Loucy (cell line): ENCODE measurements around the gene FANK1.
"Not testable (repeated sequence)": the region's sequence is repeated elsewhere in the genome, so short reads cannot be mapped to it uniquely, and the experiment has no call there.

Experiments used
- H2AFZ ChIP-seq: fragments of 200-600 bp; sonication (generic); 2 replicates; pipeline ENCODE4 v1.6.0; 2016; ENCODE audit warnings: antibody characterized with exemption, mild to moderate bottlenecking, low read length, moderate library complexity
- H3F3A ChIP-seq: fragments of 200-600 bp; 2 replicates; pipeline ENCODE4 v1.6.0; 2016; ENCODE audit warnings: antibody characterized with exemption, low read depth, mild to moderate bottlenecking
- H3K27me3 ChIP-seq: fragments of 200-600 bp; sonication (generic); 2 replicates; pipeline ENCODE4 v1.6.1; 2014; ENCODE audit warnings: low read length, mild to moderate bottlenecking; ENCODE audit not compliant: insufficient read depth, poor library complexity, severe bottlenecking
- H3K36me3 ChIP-seq: fragments of 200-600 bp; sonication (generic); 2 replicates; pipeline ENCODE4 v1.6.1; 2016; ENCODE audit warnings: low read length; ENCODE audit not compliant: insufficient read depth
- H3K4me1 ChIP-seq: fragments of 200-600 bp; sonication (generic); 2 replicates; pipeline ENCODE4 v1.5.1; 2014; ENCODE audit warnings: low read length, mild to moderate bottlenecking; ENCODE audit not compliant: insufficient read depth, poor library complexity, severe bottlenecking
- H3K4me2 ChIP-seq: fragments of 200-600 bp; sonication (generic); 2 replicates; pipeline ENCODE4 v1.6.0; 2014; ENCODE audit warnings: antibody characterized with exemption, low read length, low read depth, mild to moderate bottlenecking; ENCODE audit not compliant: poor library complexity, severe bottlenecking
- H3K4me3 ChIP-seq: fragments of 200-600 bp; sonication (generic); 2 replicates; pipeline ENCODE4 v1.5.1; 2014; ENCODE audit warnings: low read length, mild to moderate bottlenecking, mixed read lengths; ENCODE audit not compliant: poor library complexity, severe bottlenecking
- H3K79me2 ChIP-seq: fragments of 200-600 bp; sonication (generic); 2 replicates; pipeline ENCODE4 v1.6.1; 2014; ENCODE audit warnings: low read length; ENCODE audit not compliant: insufficient read depth
- H3K9ac ChIP-seq: fragments of 200-600 bp; sonication (generic); 2 replicates; pipeline ENCODE4 v1.6.0; 2014; ENCODE audit warnings: mild to moderate bottlenecking, low read depth, low read length, moderate library complexity; ENCODE audit not compliant: poor library complexity, severe bottlenecking
- H3K9me2 ChIP-seq: fragments of 200-600 bp; sonication (generic); replicated peaks from 2 replicates; pipeline ENCODE4 v1.6.1; 2016; ENCODE audit warnings: low read depth, low read length, mixed read lengths
- H3K9me3 ChIP-seq: fragments of 200-600 bp; sonication (generic); 2 replicates; pipeline ENCODE4 v1.6.1; 2014; ENCODE audit warnings: mild to moderate bottlenecking, antibody characterized with exemption, low read length, low read depth; ENCODE audit not compliant: insufficient read depth
- H4K20me1 ChIP-seq: fragments of 200-600 bp; sonication (generic); 2 replicates; pipeline ENCODE4 v1.6.0; 2014; ENCODE audit warnings: antibody characterized with exemption, low read length, mild to moderate bottlenecking; ENCODE audit not compliant: insufficient read depth, poor library complexity, severe bottlenecking

FANK1 gene

DNA sequence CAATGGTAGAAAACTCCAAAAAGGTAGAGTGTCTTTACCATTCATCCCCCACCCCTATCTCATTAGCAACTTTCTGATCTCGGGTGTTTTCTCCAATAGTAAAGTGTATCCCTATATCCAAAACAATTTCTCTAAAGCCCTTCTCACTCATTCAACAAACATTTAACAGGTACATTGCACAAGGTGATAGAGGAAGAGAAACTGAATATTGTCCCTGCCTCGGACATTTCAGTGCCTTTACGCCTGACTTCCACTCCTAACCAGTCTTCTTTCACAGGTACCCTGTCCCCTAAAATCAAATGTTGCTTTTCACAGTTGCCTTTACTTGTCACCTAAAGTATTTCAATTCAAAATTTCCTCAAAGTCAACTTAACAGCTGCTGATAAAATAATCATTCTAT is 2.2 kb upstream of the FANK1 start:
- not testable (repeated sequence) for H3F3A ChIP-seq, H3K9me2 ChIP-seq, H4K20me1 ChIP-seq, H3K4me1 ChIP-seq, H3K4me2 ChIP-seq, H3K9me3 ChIP-seq, H3K79me2 ChIP-seq, H2AFZ ChIP-seq, H3K36me3 ChIP-seq, H3K27me3 ChIP-seq, H3K9ac ChIP-seq, H3K4me3 ChIP-seq

DNA sequence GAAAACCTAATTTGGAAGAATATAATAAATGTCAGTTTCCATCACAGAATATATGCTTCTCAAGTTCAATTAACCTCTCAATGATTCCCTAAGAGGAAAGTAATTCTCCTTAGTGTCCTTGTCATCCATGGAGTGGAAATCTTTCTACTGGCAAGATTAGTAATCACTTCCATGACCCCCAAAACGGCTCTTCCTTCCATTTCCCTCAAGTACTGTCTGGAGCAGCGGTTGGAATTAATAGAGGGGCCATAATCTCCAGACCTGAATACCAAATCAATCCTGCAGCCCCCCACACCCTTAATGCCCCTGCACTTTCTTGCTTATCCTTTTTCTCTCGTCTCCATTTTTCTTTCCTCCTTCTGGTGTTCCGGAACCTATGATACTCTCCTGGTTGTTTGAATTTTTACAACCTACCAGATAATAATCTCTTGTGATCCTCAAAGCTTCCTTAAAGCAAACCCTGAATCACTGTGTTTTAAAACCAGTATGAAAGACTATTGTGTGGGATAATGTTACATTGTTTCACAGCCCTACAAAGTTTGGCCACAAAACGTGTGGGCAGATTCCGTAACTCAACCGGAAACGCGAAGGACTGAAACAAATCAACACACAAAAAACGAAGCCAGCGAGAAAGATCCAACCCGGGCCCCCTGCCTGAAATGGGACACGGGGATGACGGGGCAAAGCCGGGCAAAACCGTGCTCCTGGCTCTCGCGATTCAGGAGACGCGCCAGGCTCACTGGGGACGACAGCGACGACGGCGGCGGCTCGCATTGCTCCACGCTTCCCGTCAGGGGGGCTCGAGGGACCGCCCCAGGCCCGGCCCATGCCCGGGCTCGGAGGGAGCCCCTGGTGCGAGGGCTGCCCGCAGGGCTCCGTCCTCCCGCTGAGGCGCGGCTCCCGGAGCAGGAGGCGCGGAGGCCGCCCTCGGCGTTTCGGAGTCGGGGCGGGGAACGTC is 955 bp upstream of the FANK1 start:
- not testable (repeated sequence) for H3K4me2 ChIP-seq, H3K9me3 ChIP-seq, H4K20me1 ChIP-seq, H3K4me3 ChIP-seq, H2AFZ ChIP-seq, H3F3A ChIP-seq, H3K36me3 ChIP-seq, H3K79me2 ChIP-seq, H3K27me3 ChIP-seq, H3K9me2 ChIP-seq, H3K9ac ChIP-seq, H3K4me1 ChIP-seq

DNA sequence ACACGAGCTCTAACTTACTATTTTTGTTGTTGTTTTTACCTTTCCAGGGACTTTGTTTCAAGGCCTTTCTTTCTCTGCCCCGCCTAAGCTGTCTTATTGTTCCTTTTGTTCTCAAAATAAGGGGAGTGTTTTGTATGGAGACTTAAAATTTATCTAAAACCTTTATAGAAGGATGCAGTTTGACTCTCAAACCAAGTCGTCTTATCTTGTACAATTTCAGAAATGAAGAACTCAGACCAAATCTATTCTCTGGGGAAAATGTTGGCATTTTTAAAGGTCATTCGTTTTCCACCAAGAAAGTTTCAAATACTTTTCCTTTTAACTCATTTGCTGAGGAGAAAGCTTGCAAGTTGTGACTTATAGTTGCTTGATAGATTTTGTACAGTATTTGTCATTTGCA is 953 bp downstream of the FANK1 start:
- H3K4me3 ChIP-seq, H3K9me3 ChIP-seq, H3F3A ChIP-seq, H3K36me3 ChIP-seq, H3K27me3 ChIP-seq, H4K20me1 ChIP-seq, H2AFZ ChIP-seq, H3K9me2 ChIP-seq, H3K9ac ChIP-seq, H3K79me2 ChIP-seq, H3K4me2 ChIP-seq, H3K4me1 ChIP-seq: not testable (repeated sequence)

DNA sequence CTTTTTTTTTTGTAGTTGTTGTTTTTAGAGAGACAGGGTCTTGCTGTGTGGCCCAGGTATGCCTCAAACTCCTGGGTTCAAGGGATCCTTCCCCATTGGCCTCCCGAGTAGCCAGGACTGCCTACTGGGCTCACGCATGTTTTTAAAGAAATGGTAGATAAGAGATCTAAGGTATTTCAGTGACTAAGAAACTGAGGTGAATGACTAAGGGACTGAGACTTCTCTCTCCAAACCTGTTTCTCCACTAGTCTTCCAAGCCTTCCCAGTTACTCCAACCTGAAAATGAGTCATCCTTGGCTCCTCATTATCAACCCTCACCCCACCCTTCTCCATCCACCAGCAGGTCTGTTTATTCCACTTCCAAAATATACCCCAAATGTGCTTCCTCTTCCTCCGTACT is 4.6 kb downstream of the FANK1 start:
- not testable (repeated sequence) for H3K4me1 ChIP-seq, H3K27me3 ChIP-seq, H3F3A ChIP-seq, H3K4me2 ChIP-seq, H4K20me1 ChIP-seq, H3K79me2 ChIP-seq, H3K36me3 ChIP-seq, H3K9ac ChIP-seq, H3K9me3 ChIP-seq, H2AFZ ChIP-seq, H3K4me3 ChIP-seq, H3K9me2 ChIP-seq

DNA sequence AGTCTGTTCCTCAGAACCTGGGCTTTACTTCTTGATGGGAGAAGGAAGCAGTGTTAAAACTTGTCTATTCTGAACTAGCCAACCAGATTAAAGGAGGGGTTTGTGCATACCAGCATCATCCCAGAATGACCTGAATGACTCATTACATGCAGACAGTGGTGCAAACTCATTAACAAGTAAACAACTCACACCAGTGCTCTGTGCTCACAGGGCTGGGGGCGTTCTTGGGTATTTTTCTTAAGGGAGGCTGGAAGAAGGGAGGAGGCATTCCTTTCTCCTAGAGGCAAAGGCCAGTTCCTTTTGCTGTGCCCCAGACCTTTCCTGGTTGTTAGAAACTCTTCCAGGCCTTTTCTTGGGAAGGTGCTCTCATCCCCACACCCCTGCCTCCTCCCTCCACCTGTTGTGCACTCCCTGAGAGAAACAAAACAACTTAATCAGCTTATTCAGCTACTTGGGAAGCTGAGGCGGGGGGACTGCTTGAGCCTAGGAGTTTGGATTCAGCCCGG is 6.8 kb downstream of the FANK1 start:
- not testable (repeated sequence) for H3F3A ChIP-seq, H2AFZ ChIP-seq, H3K79me2 ChIP-seq, H4K20me1 ChIP-seq, H3K9me3 ChIP-seq, H3K4me2 ChIP-seq, H3K9ac ChIP-seq, H3K27me3 ChIP-seq, H3K36me3 ChIP-seq, H3K9me2 ChIP-seq, H3K4me1 ChIP-seq, H3K4me3 ChIP-seq

DNA sequence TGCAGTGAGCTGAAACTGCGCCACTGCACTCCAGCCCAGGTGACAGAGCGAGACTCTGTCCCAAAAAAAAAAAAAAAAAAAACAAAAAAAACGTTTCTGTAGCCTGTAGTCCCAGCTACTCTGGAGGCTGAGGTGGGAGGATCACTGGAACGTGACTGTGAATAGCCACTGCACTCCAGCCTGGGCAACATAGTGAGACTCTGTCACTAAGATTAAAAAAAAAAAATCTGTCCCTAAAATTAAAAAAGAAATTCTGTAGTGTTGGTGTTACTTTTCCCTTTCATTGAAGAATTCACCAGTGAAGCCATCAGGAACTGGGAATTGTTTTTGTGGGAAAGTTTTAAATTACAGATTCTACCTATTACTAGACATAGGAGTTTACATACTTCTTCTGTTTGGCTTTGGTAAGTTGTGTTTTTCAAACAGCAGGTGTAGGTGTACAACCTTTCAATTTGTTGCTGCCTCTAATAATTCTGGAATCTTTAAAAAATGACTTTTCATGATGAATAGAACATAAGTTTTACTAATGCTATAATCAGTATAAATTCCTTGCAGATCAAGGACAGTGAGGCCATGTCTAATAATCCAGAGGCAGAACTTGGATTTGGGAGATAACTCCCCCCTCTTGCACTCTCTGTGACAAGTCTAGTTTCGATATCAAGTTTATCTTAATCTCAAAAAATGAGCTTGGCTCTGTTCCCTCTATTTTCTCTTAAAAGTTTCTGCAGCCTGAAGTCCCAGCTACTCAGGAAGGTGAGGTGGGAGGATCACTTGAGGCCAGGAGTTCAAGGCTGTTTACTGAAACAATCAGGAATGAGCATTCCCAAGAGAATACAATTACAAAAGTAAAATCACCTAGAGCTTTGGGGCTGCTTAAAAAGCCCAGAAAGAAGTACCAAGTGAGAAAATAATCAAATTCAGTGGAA is 9.0 kb downstream of the FANK1 start:
- not testable (repeated sequence) for H3K27me3 ChIP-seq, H4K20me1 ChIP-seq, H3K4me1 ChIP-seq, H3K9me3 ChIP-seq, H3K36me3 ChIP-seq, H3F3A ChIP-seq, H3K9ac ChIP-seq, H3K79me2 ChIP-seq, H2AFZ ChIP-seq, H3K4me2 ChIP-seq, H3K4me3 ChIP-seq, H3K9me2 ChIP-seq

DNA sequence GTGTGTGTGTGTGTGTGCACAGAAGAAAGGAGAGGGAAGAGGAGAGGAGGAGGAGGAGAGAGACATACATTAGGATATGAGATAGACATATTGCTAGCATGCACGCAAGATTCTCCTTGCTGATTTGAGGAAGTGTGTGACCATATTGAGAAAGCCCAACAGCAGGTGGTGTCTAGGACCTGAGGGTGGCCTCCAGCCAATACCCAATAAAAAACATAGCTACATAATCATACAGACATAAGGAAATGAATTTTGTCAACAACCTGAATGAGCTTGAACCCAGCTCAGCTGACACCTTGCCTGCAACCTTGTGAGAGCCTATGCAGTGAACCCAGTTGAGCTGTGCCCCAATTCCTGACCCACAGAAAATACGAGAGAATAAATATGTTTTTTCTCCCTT is 11.2 kb downstream of the FANK1 start:
- not testable (repeated sequence) for H3K27me3 ChIP-seq, H3K9me3 ChIP-seq, H4K20me1 ChIP-seq, H3K4me2 ChIP-seq, H2AFZ ChIP-seq, H3K79me2 ChIP-seq, H3F3A ChIP-seq, H3K9me2 ChIP-seq, H3K4me3 ChIP-seq, H3K36me3 ChIP-seq, H3K4me1 ChIP-seq, H3K9ac ChIP-seq
